GM19035 (cell line): ENCODE results near the gene PTPRE.

Source experiments
- ATAC-seq: cut with Tn5 transposase; IDR thresholded peaks from one replicate; pipeline ENCODE4 v1.9.1; 2021; ENCODE audit not compliant: unreplicated experiment

The PTPRE gene

GRCh38 chr10:127997271-127997670 lies 90.4 kb downstream of the PTPRE start:
- no peak for ATAC-seq

- no peak for ATAC-seq
Measured at GRCh38 chr10:127997937-127998336, 91.0 kb downstream of the PTPRE start.

GRCh38 chr10:127998501-127999144 lies 91.7 kb downstream of the PTPRE start:
- ATAC-seq: no peak

- no peak for ATAC-seq
Measured at GRCh38 chr10:127999297-128000129, 92.6 kb downstream of the PTPRE start.

GRCh38 chr10:128000471-128001362 lies 93.8 kb downstream of the PTPRE start:
- ATAC-seq: no peak

- no peak for ATAC-seq
Measured at GRCh38 chr10:128001363-128001745, 94.5 kb downstream of the PTPRE start.

GRCh38 chr10:128001849-128002248 lies 94.9 kb downstream of the PTPRE start:
- no peak for ATAC-seq

GRCh38 chr10:128003521-128003920 lies 96.6 kb downstream of the PTPRE start:
- ATAC-seq: no peak

GRCh38 chr10:128005858-128006257 lies 99.0 kb downstream of the PTPRE start:
- ATAC-seq: no peak

- ATAC-seq: no peak
Measured at GRCh38 chr10:128007056-128007455, 100.2 kb downstream of the PTPRE start.

GRCh38 chr10:128007971-128008370 lies 101.1 kb downstream of the PTPRE start:
- no peak for ATAC-seq

- no peak for ATAC-seq
Measured at GRCh38 chr10:128008521-128009250, 101.8 kb downstream of the PTPRE start.

GRCh38 chr10:128009372-128010126 lies 102.6 kb downstream of the PTPRE start:
- no peak for ATAC-seq

GRCh38 chr10:128011059-128011979 lies 104.4 kb downstream of the PTPRE start:
- peak; percentile 93 for ATAC-seq

- no peak for ATAC-seq
Measured at GRCh38 chr10:128013626-128014025, 106.7 kb downstream of the PTPRE start.

GRCh38 chr10:128014236-128014635 lies 107.3 kb downstream of the PTPRE start:
- no peak for ATAC-seq

- no peak for ATAC-seq
Measured at GRCh38 chr10:128016423-128017060, 109.6 kb downstream of the PTPRE start.

- no peak for ATAC-seq
Measured at GRCh38 chr10:128017822-128018221, 110.9 kb downstream of the PTPRE start.

- no peak for ATAC-seq
Measured at GRCh38 chr10:128018236-128018635, 111.3 kb downstream of the PTPRE start.
